Measurements from ENCODE around the gene MCTP1. TPM values are rescaled to one million over a fixed set of nuclear protein-coding genes. Genes with fewer than 3 reads are reported as not detected.

MCTP1 gene
- total and polyA plus RNA-seq, 7 experiments from 2014 or later, result 0.75 to 38.9 (median 2.3) TPM; not detected in 1

- CTCF ChIA-PET, result no interaction called here
- H3K9me3 ChIP-seq (ENCODE audit: control insufficient read depth in 2 of 3, low read length in 3 of 3), result no peaks in the 10 kb centered on the region
- H3K4me1 ChIP-seq (ENCODE audit: control insufficient read depth in 2 of 2, insufficient read depth in 2 of 2, low read length in 2 of 2), result no peaks in the 10 kb centered on the region
- POLR2A ChIA-PET, result no interaction called here
- no peak for DNase-seq
- H3K27me3 Mint-ChIP-seq, result peaks cover 0 to 7% (median 0%) of the 10 kb centered on the region in 5 donors
- H3K36me3 Mint-ChIP-seq, result no peaks in the 10 kb centered on the region
- no peaks in the 10 kb centered on the region for H3K27me3 ChIP-seq (ENCODE audit: control insufficient read depth in 2 of 2, insufficient read depth in 2 of 2, low read length in 2 of 2)
- intact Hi-C loops (cut with micrococcal nuclease), result no loop called here
- H3K4me3 Mint-ChIP-seq, result no peak overlapping the region
- ATAC-seq, result no peak
- peaks cover 0 to 2% (median 0%) of the 10 kb centered on the region in 11 donors for H3K9me3 Mint-ChIP-seq
- H3K4me1 Mint-ChIP-seq, result no peaks in the 10 kb centered on the region
- H3K36me3 ChIP-seq (ENCODE audit: control insufficient read depth in 2 of 3, insufficient read depth in 3 of 3, low read length in 3 of 3), result no peaks in the 10 kb centered on the region
- no peak overlapping the region for H3K4me3 ChIP-seq (ENCODE audit: low read length)
- no peak overlapping the region for H3K27ac ChIP-seq (ENCODE audit: low read depth, low read length)
- no peak overlapping the region for H3K27ac Mint-ChIP-seq
Measured at GRCh38 chr5:94900006-94900505, 384.8 kb downstream of the MCTP1 start.

- Histone ChIP-seq H3K27ac (ENCODE audit: low read depth, low read length) (no peak overlapping the region), H3K4me3 (ENCODE audit: low read length) (no peak overlapping the region), H3K4me1 (ENCODE audit: control insufficient read depth in 2 of 2, insufficient read depth in 2 of 2, low read length in 2 of 2) (no peaks in the 10 kb centered on the region), H3K9me3 (ENCODE audit: control insufficient read depth in 2 of 3, low read length in 3 of 3) (no peaks in the 10 kb centered on the region), H3K27me3 (ENCODE audit: control insufficient read depth in 2 of 2, insufficient read depth in 2 of 2, low read length in 2 of 2) (no peaks in the 10 kb centered on the region), H3K36me3 (ENCODE audit: control insufficient read depth in 2 of 3, insufficient read depth in 3 of 3, low read length in 3 of 3) (no peaks in the 10 kb centered on the region)
- CTCF ChIA-PET, result no interaction called here
- intact Hi-C loops (cut with micrococcal nuclease), result no loop called here
- ATAC-seq (no peak), DNase-seq (no peak)
- POLR2A ChIA-PET, result no interaction called here
- no peaks in the 10 kb centered on the region for H3K36me3 Mint-ChIP-seq
- H3K27ac Mint-ChIP-seq, result no peak overlapping the region
- H3K27me3 Mint-ChIP-seq, result peaks cover 0 to 5% (median 0%) of the 10 kb centered on the region in 5 donors
- H3K4me3 Mint-ChIP-seq, result no peak overlapping the region
- H3K9me3 Mint-ChIP-seq, result no peaks in the 10 kb centered on the region
- no peaks in the 10 kb centered on the region for H3K4me1 Mint-ChIP-seq
Measured at GRCh38 chr5:94893412-94894135, 391.3 kb downstream of the MCTP1 start.

- no peak overlapping the region for H3K27ac Mint-ChIP-seq
- H3K4me1 Mint-ChIP-seq, result no peaks in the 10 kb centered on the region
- no peaks in the 10 kb centered on the region for H3K9me3 ChIP-seq (ENCODE audit: control insufficient read depth in 2 of 3, low read length in 3 of 3)
- H3K36me3 ChIP-seq (ENCODE audit: control insufficient read depth in 2 of 3, insufficient read depth in 3 of 3, low read length in 3 of 3), result no peaks in the 10 kb centered on the region
- H3K27me3 Mint-ChIP-seq, result peaks cover 0 to 5% (median 0%) of the 10 kb centered on the region in 5 donors
- no peaks in the 10 kb centered on the region for H3K4me1 ChIP-seq (ENCODE audit: control insufficient read depth in 2 of 2, insufficient read depth in 2 of 2, low read length in 2 of 2)
- H3K4me3 ChIP-seq (ENCODE audit: low read length), result no peak overlapping the region
- intact Hi-C loops (cut with micrococcal nuclease), result no loop called here
- H3K27me3 ChIP-seq (ENCODE audit: control insufficient read depth in 2 of 2, insufficient read depth in 2 of 2, low read length in 2 of 2), result no peaks in the 10 kb centered on the region
- ATAC-seq (no peak), DNase-seq (no peak)
- H3K9me3 Mint-ChIP-seq, result no peaks in the 10 kb centered on the region
- ChIA-PET POLR2A (no interaction called here), CTCF (no interaction called here)
- no peaks in the 10 kb centered on the region for H3K36me3 Mint-ChIP-seq
- H3K4me3 Mint-ChIP-seq, result no peak overlapping the region
- no peak overlapping the region for H3K27ac ChIP-seq (ENCODE audit: low read depth, low read length)
Measured at GRCh38 chr5:94891972-94892371, 392.9 kb downstream of the MCTP1 start.

- Mint-ChIP-seq H3K36me3 (no peaks in the 10 kb centered on the region), H3K27me3 (peaks cover 0 to 5% (median 0%) of the 10 kb centered on the region in 5 donors)
- CTCF ChIA-PET, result no interaction called here
Measured at GRCh38 chr5:94891565-94891964, 393.3 kb downstream of the MCTP1 start.

GRCh38 chr5:94890907-94891306, 394.0 kb downstream of the MCTP1 start:
- Histone ChIP-seq H3K27ac (ENCODE audit: low read depth, low read length) (no peak overlapping the region), H3K27me3 (ENCODE audit: control insufficient read depth in 2 of 2, insufficient read depth in 2 of 2, low read length in 2 of 2) (no peaks in the 10 kb centered on the region), H3K4me1 (ENCODE audit: control insufficient read depth in 2 of 2, insufficient read depth in 2 of 2, low read length in 2 of 2) (no peaks in the 10 kb centered on the region), H3K9me3 (ENCODE audit: control insufficient read depth in 2 of 3, low read length in 3 of 3) (no peaks in the 10 kb centered on the region), H3K36me3 (ENCODE audit: control insufficient read depth in 2 of 3, insufficient read depth in 3 of 3, low read length in 3 of 3) (no peaks in the 10 kb centered on the region), H3K4me3 (ENCODE audit: low read length) (no peak overlapping the region)
- no peak for ATAC-seq
- Mint-ChIP-seq H3K27me3 (peaks cover 0 to 5% (median 0%) of the 10 kb centered on the region in 5 donors), H3K9me3 (no peaks in the 10 kb centered on the region), H3K27ac (no peak overlapping the region), H3K36me3 (no peaks in the 10 kb centered on the region), H3K4me3 (no peak overlapping the region), H3K4me1 (no peaks in the 10 kb centered on the region)
- POLR2A ChIA-PET, result no interaction called here
- CTCF ChIA-PET, result no interaction called here
- no peak for DNase-seq
- intact Hi-C loops (cut with micrococcal nuclease), result no loop called here

More at GRCh38 chr5:94891565-94891964, 393.3 kb downstream of the MCTP1 start:
- no peak for DNase-seq
- Histone ChIP-seq H3K4me1 (ENCODE audit: control insufficient read depth in 2 of 2, insufficient read depth in 2 of 2, low read length in 2 of 2) (no peaks in the 10 kb centered on the region), H3K4me3 (ENCODE audit: low read length) (no peak overlapping the region), H3K9me3 (ENCODE audit: control insufficient read depth in 2 of 3, low read length in 3 of 3) (no peaks in the 10 kb centered on the region), H3K27me3 (ENCODE audit: control insufficient read depth in 2 of 2, insufficient read depth in 2 of 2, low read length in 2 of 2) (no peaks in the 10 kb centered on the region), H3K36me3 (ENCODE audit: control insufficient read depth in 2 of 3, insufficient read depth in 3 of 3, low read length in 3 of 3) (no peaks in the 10 kb centered on the region), H3K27ac (ENCODE audit: low read depth, low read length) (no peak overlapping the region)
- Mint-ChIP-seq H3K27ac (no peak overlapping the region), H3K9me3 (no peaks in the 10 kb centered on the region), H3K4me3 (no peak overlapping the region), H3K4me1 (no peaks in the 10 kb centered on the region)
- ATAC-seq, result no peak
- POLR2A ChIA-PET, result no interaction called here
- intact Hi-C loops (cut with micrococcal nuclease), result no loop called here

- H3K4me3 Mint-ChIP-seq, result no peak overlapping the region
- no peak for ATAC-seq
Measured at GRCh38 chr5:94888674-94889073, 396.2 kb downstream of the MCTP1 start.

GRCh38 chr5:94885931-94886330, 399.0 kb downstream of the MCTP1 start:
- no peaks in the 10 kb centered on the region for H3K36me3 Mint-ChIP-seq
- Histone ChIP-seq H3K4me3 (ENCODE audit: low read length) (no peak overlapping the region), H3K4me1 (ENCODE audit: control insufficient read depth in 2 of 2, insufficient read depth in 2 of 2, low read length in 2 of 2) (no peaks in the 10 kb centered on the region), H3K9me3 (ENCODE audit: control insufficient read depth in 2 of 3, low read length in 3 of 3) (no peaks in the 10 kb centered on the region), H3K27ac (ENCODE audit: low read depth, low read length) (no peak overlapping the region), H3K27me3 (ENCODE audit: control insufficient read depth in 2 of 2, insufficient read depth in 2 of 2, low read length in 2 of 2) (no peaks in the 10 kb centered on the region), H3K36me3 (ENCODE audit: control insufficient read depth in 2 of 3, insufficient read depth in 3 of 3, low read length in 3 of 3) (no peaks in the 10 kb centered on the region)
- no peak overlapping the region for H3K4me3 Mint-ChIP-seq
- no peaks in the 10 kb centered on the region for H3K9me3 Mint-ChIP-seq
- no peak overlapping the region for H3K27ac Mint-ChIP-seq
- no peaks in the 10 kb centered on the region for H3K4me1 Mint-ChIP-seq
- peaks cover 0 to 3% (median 0%) of the 10 kb centered on the region in 5 donors for H3K27me3 Mint-ChIP-seq
- ATAC-seq (no peak), DNase-seq (no peak)
- intact Hi-C loops (cut with micrococcal nuclease), result no loop called here
- ChIA-PET POLR2A (no interaction called here), CTCF (interaction anchor here (0.7 kb wide), 1 partner anchor 354 kb away, joined by 3 read pairs; no protein-coding TSS in a partner anchor)

More at GRCh38 chr5:94888674-94889073, 396.2 kb downstream of the MCTP1 start:
- Histone ChIP-seq H3K4me3 (ENCODE audit: low read length) (no peak overlapping the region), H3K27ac (ENCODE audit: low read depth, low read length) (no peak overlapping the region), H3K36me3 (ENCODE audit: control insufficient read depth in 2 of 3, insufficient read depth in 3 of 3, low read length in 3 of 3) (no peaks in the 10 kb centered on the region), H3K9me3 (ENCODE audit: control insufficient read depth in 2 of 3, low read length in 3 of 3) (no peaks in the 10 kb centered on the region), H3K4me1 (ENCODE audit: control insufficient read depth in 2 of 2, insufficient read depth in 2 of 2, low read length in 2 of 2) (no peaks in the 10 kb centered on the region), H3K27me3 (ENCODE audit: control insufficient read depth in 2 of 2, insufficient read depth in 2 of 2, low read length in 2 of 2) (no peaks in the 10 kb centered on the region)
- H3K4me1 Mint-ChIP-seq, result no peaks in the 10 kb centered on the region
- no peak for DNase-seq
- ChIA-PET POLR2A (no interaction called here), CTCF (no interaction called here)
- H3K36me3 Mint-ChIP-seq, result no peaks in the 10 kb centered on the region
- peaks cover 0 to 5% (median 0%) of the 10 kb centered on the region in 5 donors for H3K27me3 Mint-ChIP-seq
- no peaks in the 10 kb centered on the region for H3K9me3 Mint-ChIP-seq
- intact Hi-C loops (cut with micrococcal nuclease), result no loop called here
- H3K27ac Mint-ChIP-seq, result no peak overlapping the region

All from naive thymus-derived CD4-positive, alpha-beta T cell (primary cell).